A673 (cell line): Measurements from ENCODE around the gene LCE1B. TPM values are rescaled to one million over a fixed set of nuclear protein-coding genes. Genes with fewer than 3 reads are reported as not detected.

Source experiments
- BruUV-seq: library from RNA; stranded (reverse); fragments of 400-500 nt; replicated peaks from 2 replicates; lab custom pipeline; 2021; lab: Mats Ljungman, UMichigan
- CTCF ChIA-PET: fragments of 300-600 bp; sonication (Branson Sonifier 250); formaldehyde crosslinking; loops from one replicate; lab custom pipeline; 2022; ENCODE audit warnings: antibody characterized with exemption; lab: Charles Lee
- POLR2A ChIA-PET: fragments of 300-600 bp; sonication (Branson Sonifier 250); formaldehyde crosslinking; loops from one replicate; lab custom pipeline; 2022; ENCODE audit warnings: antibody characterized with exemption; ENCODE audit not compliant: low non-redundant PET; lab: Charles Lee
- DNase-seq: peaks from one replicate; pipeline ENCODE4 v3.0.0-alpha.2; 2015; ENCODE audit warnings: low spot score
- H3K27ac ChIP-seq: fragments of 200-600 bp; sonication (generic); 2 replicates; pipeline ENCODE4 v1.5.1; 2016; ENCODE audit warnings: mixed run types, low read depth, mild to moderate bottlenecking, mixed read lengths, antibody characterized with exemption, low read length; ENCODE audit not compliant: poor library complexity, severe bottlenecking
- H3K27me3 ChIP-seq: fragments of 200-600 bp; sonication (generic); replicated peaks from 2 replicates; pipeline ENCODE4 v1.6.1; 2017; ENCODE audit warnings: mixed run types, low read depth, mild to moderate bottlenecking, mixed read lengths, antibody characterized with exemption, low read length; ENCODE audit not compliant: insufficient read depth, poor library complexity
- H3K36me3 ChIP-seq: fragments of 200-600 bp; sonication (generic); 2 replicates; pipeline ENCODE4 v1.6.1; 2016; ENCODE audit warnings: mixed run types, mild to moderate bottlenecking, mixed read lengths, antibody characterized with exemption, low read length; ENCODE audit not compliant: insufficient read depth, poor library complexity, severe bottlenecking
- H3K4me1 ChIP-seq: fragments of 200-600 bp; sonication (generic); 2 replicates; pipeline ENCODE4 v1.6.1; 2017; ENCODE audit warnings: mixed run types, mild to moderate bottlenecking, mixed read lengths, antibody characterized with exemption, low read length; ENCODE audit not compliant: insufficient read depth, poor library complexity, severe bottlenecking
- H3K4me3 ChIP-seq: fragments of 200-600 bp; sonication (generic); 2 replicates; pipeline ENCODE4 v1.5.1; 2016; ENCODE audit warnings: low read depth, mixed run types, mild to moderate bottlenecking, mixed read lengths, low read length; ENCODE audit not compliant: poor library complexity, severe bottlenecking
- H3K9me3 ChIP-seq: fragments of 200-600 bp; sonication (generic); 2 replicates; pipeline ENCODE4 v1.6.1; 2016; ENCODE audit warnings: mixed run types, low read depth, mild to moderate bottlenecking, mixed read lengths, antibody characterized with exemption, low read length; ENCODE audit not compliant: poor library complexity, severe bottlenecking
- CTCF ChIP-seq: fragments of 300-800, 200-600 bp; sonication (generic); conservative IDR thresholded peaks from 2 replicates; pipeline ENCODE4 v1.5.1; 2017; ENCODE audit warnings: low read depth, mild to moderate bottlenecking, antibody characterized with exemption, low read length, moderate library complexity, mixed read lengths
- EZH2 ChIP-seq: fragments of 200-600 bp; sonication (generic); IDR thresholded peaks from 2 replicates; pipeline ENCODE4 v1.6.1; 2017; ENCODE audit warnings: borderline replicate concordance, low read depth, mild to moderate bottlenecking, mixed read lengths, antibody characterized with exemption, low read length; ENCODE audit not compliant: poor library complexity, severe bottlenecking
- intact Hi-C: fragments of 100-400 bp; cut with micrococcal nuclease; formaldehyde crosslinking; loops from one replicate; pipeline ENCODE4 v1.10.0; 2022; ENCODE audit not compliant: unreplicated experiment
- total RNA-seq: library from RNA; stranded (reverse); gene quantifications from 2 replicates; pipeline ENCODE4 v1.2.3, GENCODE V29; 2021

LCE1B gene
- total RNA-seq, 1 experiment from 2014 or later, result not detected

- no peak overlapping the region for H3K27ac ChIP-seq
- H3K4me3 ChIP-seq, result no peak overlapping the region
- DNase-seq, result no peak
- TF ChIP-seq EZH2, result no peak
- BruUV-seq, result no TSS peak
- no peaks in the 10 kb centered on the region for H3K9me3 ChIP-seq
- no peaks in the 10 kb centered on the region for H3K4me1 ChIP-seq
- CTCF ChIA-PET, result no interaction called here
- H3K36me3 ChIP-seq, result no peaks in the 10 kb centered on the region
- intact Hi-C loops, result no loop called here
- H3K27me3 ChIP-seq, result peaks cover 54% of the 10 kb centered on the region
- POLR2A ChIA-PET, result no interaction called here
These were observed 13.2 kb downstream of the LCE1B start for GRCh38 chr1:152824964-152825363.

DNA sequence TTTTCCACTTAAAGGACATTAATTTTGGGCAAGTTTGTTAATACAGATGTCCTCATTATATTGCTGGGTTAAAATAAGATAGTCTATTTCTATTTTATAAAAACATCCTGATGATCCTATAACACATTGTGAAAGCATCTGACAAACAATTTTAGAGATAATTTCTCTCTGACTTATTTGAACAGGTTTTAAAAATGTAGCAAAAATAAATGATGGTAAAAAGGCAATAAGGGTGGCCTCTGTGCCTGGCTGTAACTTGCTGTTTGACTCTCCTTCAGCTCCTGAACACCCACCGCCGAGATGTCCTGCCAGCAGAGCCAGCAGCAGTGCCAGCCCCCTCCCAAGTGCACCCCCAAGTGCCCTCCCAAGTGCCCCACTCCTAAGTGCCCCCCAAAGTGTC is 15.4 kb downstream of the LCE1B start, which contains the start of gene LCE1A:
TSS of gene LCE1A (plus strand) at position 301 of the 400 bp plus-strand sequence. CDS start at position 301, 0 bp downstream.
- Histone ChIP-seq H3K27ac (no peak within 1 kb of the TSS), H3K9me3 (no peaks in the 10 kb centered on the region), H3K4me1 (no peaks in the 10 kb centered on the region), H3K36me3 (no peaks in the 10 kb centered on the region), H3K27me3 (peaks cover 54% of the 10 kb centered on the region), H3K4me3 (no peak within 1 kb of the TSS)
- intact Hi-C loops, result no loop called here
- ChIA-PET CTCF (no interaction called here), POLR2A (no interaction called here)
- no peak for DNase-seq
- BruUV-seq, result no TSS peak
- TF ChIP-seq CTCF (no peak), EZH2 (no peak)

DNA sequence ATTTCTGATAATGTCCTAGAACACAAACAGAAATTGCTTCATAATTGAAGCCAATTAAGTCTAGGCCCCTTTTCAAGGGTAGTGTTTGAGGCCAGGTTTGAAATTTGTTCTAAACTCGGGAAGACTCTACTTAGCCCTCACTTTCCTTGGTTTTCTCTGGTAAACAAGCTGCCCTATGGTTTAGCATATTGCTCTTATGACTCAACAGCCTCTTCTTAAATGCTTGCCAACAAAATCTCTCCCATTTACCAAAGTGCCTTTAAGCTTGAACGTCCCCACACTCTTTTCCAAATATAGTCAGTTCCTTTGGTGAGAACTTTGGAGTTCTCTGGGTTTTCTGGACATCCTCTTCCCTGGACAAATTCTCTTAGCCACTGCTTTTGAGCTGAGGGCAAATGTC is 25.1 kb downstream of the LCE1B start:
- CTCF ChIA-PET, result no interaction called here
- no peaks in the 10 kb centered on the region for H3K36me3 ChIP-seq
- TF ChIP-seq CTCF (no peak), EZH2 (no peak)
- no peak overlapping the region for H3K27ac ChIP-seq
- no peak for DNase-seq
- intact Hi-C loops, result no loop called here
- BruUV-seq, result no TSS peak
- H3K9me3 ChIP-seq, result no peaks in the 10 kb centered on the region
- no peak overlapping the region for H3K4me3 ChIP-seq
- no peaks in the 10 kb centered on the region for H3K4me1 ChIP-seq
- H3K27me3 ChIP-seq, result peaks cover 9% of the 10 kb centered on the region
- POLR2A ChIA-PET, result no interaction called here

DNA sequence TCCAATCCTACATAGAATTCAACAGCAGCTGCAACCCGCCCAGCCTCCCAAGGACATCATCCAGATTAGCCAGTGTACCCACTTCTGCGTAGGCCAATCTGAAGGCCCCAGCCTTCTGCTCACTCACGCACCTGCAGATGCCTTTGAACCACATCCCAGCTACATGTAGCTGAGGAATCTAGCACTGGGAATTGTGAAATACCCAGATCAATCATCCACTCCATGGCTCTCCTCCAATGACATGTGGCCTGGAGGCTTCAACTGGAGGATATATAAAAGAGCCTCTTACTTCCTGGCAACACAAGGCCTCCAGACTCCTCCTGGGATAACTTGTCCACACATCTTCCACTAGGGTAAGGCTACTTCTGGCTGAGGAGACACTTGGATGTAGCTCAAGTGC is 30.8 kb downstream of the LCE1B start, which contains the start of gene LCE6A:
TSS of gene LCE6A (plus strand) at position 301 of the 400 bp plus-strand sequence. CDS start 665 bp downstream, outside the sequence.
- CTCF ChIA-PET, result no interaction called here

More for the DNA sequence above, 30.8 kb downstream of the LCE1B start, which contains the start of gene LCE6A:
- peaks cover 11% of the 10 kb centered on the region for H3K27me3 ChIP-seq
- no peak within 1 kb of the TSS for H3K4me3 ChIP-seq
- no peak for DNase-seq
- H3K27ac ChIP-seq, result no peak within 1 kb of the TSS
- intact Hi-C loops, result no loop called here
- TF ChIP-seq EZH2 (no peak), CTCF (no peak)
- no peaks in the 10 kb centered on the region for H3K36me3 ChIP-seq
- no peaks in the 10 kb centered on the region for H3K9me3 ChIP-seq
- H3K4me1 ChIP-seq, result no peaks in the 10 kb centered on the region
- POLR2A ChIA-PET, result no interaction called here
- BruUV-seq, result no TSS peak
